Upper lobe of left lung (tissue), 6 donors: ENCODE measurements around the gene SATB1. TPM values are rescaled to one million over a fixed set of nuclear protein-coding genes. Genes with fewer than 3 reads are reported as not detected.
"Not testable (repeated sequence)": the region's sequence is repeated elsewhere in the genome, so short reads cannot be mapped to it uniquely, and the experiment has no call there.

ENCODE experiments used
- ATAC-seq, 2 donors: fragments of 200-7000 bp; cut with Tn5 transposase; one replicate each; pipeline ENCODE4 v1.9.1; 2022; ENCODE audit warnings: mild to moderate bottlenecking in 2 of 2, moderate library complexity in 2 of 2; ENCODE audit not compliant: low FRiP score in 2 of 2
- DNase-seq, 2 donors: peaks; one replicate each; pipeline ENCODE4 v3.0.0-alpha.2; 2019 to 2020
- H3K27ac ChIP-seq, 4 donors: fragments of 200-600 bp; sonication (generic); one replicate each; pipeline ENCODE4 v1.5.1; 2016 to 2019
- H3K27me3 ChIP-seq, 4 donors: fragments of 200-600 bp; sonication (generic); one replicate each; pipeline ENCODE4 v1.5.1; 2017 to 2019
- H3K36me3 ChIP-seq, 4 donors: fragments of 200-600 bp; sonication (generic); one replicate each; pipeline ENCODE4 v1.5.1; 2016 to 2019
- H3K4me1 ChIP-seq, 4 donors: fragments of 200-600 bp; sonication (generic); one replicate each; pipeline ENCODE4 v1.5.1; 2018 to 2019
- H3K4me3 ChIP-seq, 4 donors: fragments of 200-600 bp; sonication (generic); one replicate each; pipeline ENCODE4 v1.5.1; 2017 to 2019; ENCODE audit warnings: mild to moderate bottlenecking in 2 of 4, moderate library complexity in 1 of 4
- H3K9me3 ChIP-seq, 4 donors: fragments of 200-600 bp; sonication (generic); one replicate each; pipeline ENCODE4 v1.5.1; 2018 to 2019
- CTCF ChIP-seq, 6 experiments: fragments of 450-650 bp in 4 of 6; fragments of 200-600 bp in 2 of 6; sonication (generic) in 2 of 6; IDR thresholded peaks; one replicate each; pipeline ENCODE4 v1.5.1; 2016 to 2019; ENCODE audit warnings: antibody characterized with exemption in 6 of 6
- EP300 ChIP-seq, 4 donors: sonication (generic); formaldehyde crosslinking; IDR thresholded peaks; one replicate each; pipeline ENCODE4 v1.5.1; 2017; ENCODE audit warnings: antibody characterized with exemption in 4 of 4, control low read depth in 2 of 4
- POLR2A ChIP-seq, 4 donors: fragments of 450-650 bp; IDR thresholded peaks; one replicate each; pipeline ENCODE4 v1.5.1; 2016 to 2017; ENCODE audit warnings: antibody characterized with exemption in 4 of 4, mild to moderate bottlenecking in 2 of 4
- POLR2AphosphoS5 ChIP-seq, 2 donors: sonication (generic); formaldehyde crosslinking; IDR thresholded peaks; one replicate each; pipeline ENCODE4 v1.5.1; 2017; ENCODE audit warnings: antibody characterized with exemption in 2 of 2
- WGBS, 2 donors: methylation state at CpG; one replicate each; pipeline ENCODE4 v1.1.5; 2017 to 2018; 5-methylcytosine and 5-hydroxymethylcytosine counted together
- total RNA-seq, 6 donors: library from RNA; depleted of rRNA in 4 of 6; stranded (reverse); fragments of >200 nt in 4 of 6; gene quantifications; one replicate each; pipeline versions ENCODE4 v1.1.0 to v1.2.1, GENCODE V29; 2016 to 2021
- donor health status: DM: no; HTN: no; CAD: no; lungs with moderate emphysema.
- donor health status: DM: no; HTN: yes; CAD: no; lungs with severe emphysema.

The SATB1 gene
- total RNA-seq, 6 donors from 2014 or later = 25.4 to 80.7 (median 45.0) TPM

- Histone ChIP-seq H3K9me3 (no peaks in the 10 kb centered on the region), H3K36me3 (no peaks in the 10 kb centered on the region), H3K4me3 (no peak overlapping the region), H3K27me3 (no peaks in the 10 kb centered on the region), H3K4me1 (no peaks in the 10 kb centered on the region), H3K27ac (no peak overlapping the region)
- no peak for ATAC-seq
- TF ChIP-seq POLR2AphosphoS5 (IDR thresholded peaks at IDR 0.05) (no peak), EP300 (IDR thresholded peaks at IDR 0.05) (no peak)
- no peak for DNase-seq
These were observed 90.1 kb downstream of the SATB1 start for GRCh38 chr3:18334837-18335601.

- not testable (repeated sequence) for H3K4me3 ChIP-seq, ATAC-seq, H3K27me3 ChIP-seq, H3K4me1 ChIP-seq, H3K36me3 ChIP-seq, H3K9me3 ChIP-seq, H3K27ac ChIP-seq
- 84 to 86% methylated on average over 18 to 25 of the region's 25 CpGs for WGBS, 2 donors
- peak in 1 of 2 donors; percentile 41 for DNase-seq
These were observed 94.2 kb downstream of the SATB1 start for GRCh38 chr3:18330772-18331441.

GRCh38 chr3:18308096-18308650, 117.0 kb downstream of the SATB1 start:
- Histone ChIP-seq H3K36me3 (no peaks in the 10 kb centered on the region), H3K27me3 (no peaks in the 10 kb centered on the region), H3K9me3 (no peaks in the 10 kb centered on the region), H3K27ac (no peak overlapping the region), H3K4me3 (no peak overlapping the region), H3K4me1 (no peaks in the 10 kb centered on the region)
- ATAC-seq = no peak
- TF ChIP-seq POLR2AphosphoS5 (IDR thresholded peaks at IDR 0.05) = no peak
- no peak for TF ChIP-seq EP300 (IDR thresholded peaks at IDR 0.05)
- TF ChIP-seq POLR2A (IDR thresholded peaks at IDR 0.05) = no peak
- no peak for TF ChIP-seq CTCF (IDR thresholded peaks at IDR 0.05)
- DNase-seq = no peak
- 44 to 49% methylated on average over 5 of the region's 5 CpGs for whole genome bisulfite sequencing, 2 donors

- Histone ChIP-seq H3K9me3 (no peaks in the 10 kb centered on the region), H3K27ac (no peak overlapping the region), H3K4me3 (no peak overlapping the region), H3K27me3 (no peaks in the 10 kb centered on the region), H3K4me1 (no peaks in the 10 kb centered on the region), H3K36me3 (no peaks in the 10 kb centered on the region)
- no peak for DNase-seq
- ATAC-seq = no peak
- TF ChIP-seq EP300 (IDR thresholded peaks at IDR 0.05) = no peak
- TF ChIP-seq CTCF (IDR thresholded peaks at IDR 0.05) = no peak
- TF ChIP-seq POLR2A (IDR thresholded peaks at IDR 0.05) = no peak
- no peak for TF ChIP-seq POLR2AphosphoS5 (IDR thresholded peaks at IDR 0.05)
- WGBS, 2 donors = 78 to 83% methylated on average over 1 of the region's 1 CpG
These were observed 117.6 kb downstream of the SATB1 start for GRCh38 chr3:18307529-18307928.

- DNase-seq (no peak), ATAC-seq (no peak)
- H3K9me3 ChIP-seq = peaks cover 0 to under 1% (median 0%) of the 10 kb centered on the region in 4 donors
- H3K4me1 ChIP-seq = no peaks in the 10 kb centered on the region
- 79 to 91% methylated on average over 1 of the region's 1 CpG for WGBS, 2 donors
- no peaks in the 10 kb centered on the region for H3K27me3 ChIP-seq
- no peaks in the 10 kb centered on the region for H3K36me3 ChIP-seq
- no peak overlapping the region for H3K4me3 ChIP-seq
- no peak overlapping the region for H3K27ac ChIP-seq
- TF ChIP-seq POLR2A (IDR thresholded peaks at IDR 0.05) (no peak), CTCF (IDR thresholded peaks at IDR 0.05) (no peak), POLR2AphosphoS5 (IDR thresholded peaks at IDR 0.05) (no peak), EP300 (IDR thresholded peaks at IDR 0.05) (no peak)
These were observed 122.6 kb downstream of the SATB1 start for GRCh38 chr3:18302517-18302916.
